HCT116 (cell line): ENCODE measurements around the gene PI4KA. TPM values are rescaled to one million over a fixed set of nuclear protein-coding genes. Genes with fewer than 3 reads are reported as not detected.
"Not testable (repeated sequence)": the region's sequence is repeated elsewhere in the genome, so short reads cannot be mapped to it uniquely, and the experiment has no call there.

Source experiments
- ATAC-seq: fragments of 200-7000 bp; cut with Tn5 transposase; 2 replicates; pipeline ENCODE4 v1.9.1; 2020; ENCODE audit warnings: mild to moderate bottlenecking, moderate library complexity
- BruUV-seq: library from RNA; stranded (reverse); fragments of 400-500 nt; replicated peaks from 2 replicates; lab custom pipeline; 2021; lab: Mats Ljungman, UMichigan
- CTCF ChIA-PET: fragments of 300-600 bp; sonication (Branson Sonifier 250); formaldehyde crosslinking; loops from one replicate; lab custom pipeline; 2021; ENCODE audit warnings: antibody characterized with exemption; lab: Charles Lee
- POLR2A ChIA-PET: fragments of 300-600, 350-600 bp; sonication (Branson Sonifier 250); formaldehyde crosslinking; loops from one replicate; lab custom pipeline; 2021; ENCODE audit warnings: antibody characterized with exemption; lab: Charles Lee
- RAD21 ChIA-PET, 2 experiments: fragments of 300-600 bp; sonication (Branson Sonifier 250); formaldehyde crosslinking; loops; one replicate each; lab custom pipeline; 2023; ENCODE audit warnings: low total read pairs in 2 of 2; ENCODE audit not compliant: uncharacterized antibody in 2 of 2, unreplicated experiment in 2 of 2, low non-redundant PET in 1 of 2; lab: Charles Lee
- DNase-seq: peaks from one replicate; pipeline ENCODE4 v3.0.0-alpha.2; 2010; ENCODE audit warnings: low read depth, low spot score
- H2AFZ ChIP-seq: fragments of 200-600 bp; shearing (Covaris generic), sonication (generic); 2 replicates; pipeline ENCODE4 v1.6.1; 2017; ENCODE audit warnings: low read depth, mixed run types, mixed read lengths, antibody characterized with exemption, low read length; ENCODE audit not compliant: poor library complexity, severe bottlenecking
- H3K27ac ChIP-seq: 2 replicates; pipeline ENCODE4 v1.5.1; 2012; ENCODE audit warnings: low read depth, low read length
- H3K27me3 ChIP-seq: fragments of 200-600 bp; sonication (generic); 2 replicates; pipeline ENCODE4 v1.6.1; 2016; ENCODE audit warnings: mixed run types, low read length, mixed read lengths; ENCODE audit not compliant: insufficient read depth
- H3K36me3 ChIP-seq, 2 experiments: fragments of 200-500 bp in 1 of 2; fragments of 200-600 bp in 1 of 2; sonication (Bioruptor generic) in 1 of 2; sonication (generic) in 1 of 2; 2 replicates each; pipeline versions ENCODE4 v1.5.1 to v1.6.1; 2014 to 2016; ENCODE audit warnings: low read length in 2 of 2, inconsistent platforms in 1 of 2, mixed read lengths in 1 of 2, mixed run types in 1 of 2; ENCODE audit not compliant: insufficient read depth in 2 of 2, control insufficient read depth in 1 of 2
- H3K4me1 ChIP-seq, 2 experiments: fragments of 200-600 bp in 1 of 2; sonication (generic) in 1 of 2; 2 replicates each; pipeline versions ENCODE4 v1.5.1 to v1.6.1; 2012 to 2017; ENCODE audit warnings: low read length in 2 of 2, inconsistent platforms in 1 of 2, mild to moderate bottlenecking in 1 of 2, mixed read lengths in 1 of 2, mixed run types in 1 of 2, moderate library complexity in 1 of 2; ENCODE audit not compliant: insufficient read depth in 2 of 2, control insufficient read depth in 1 of 2
- H3K4me2 ChIP-seq: fragments of 200-600 bp; sonication (generic); 2 replicates; pipeline ENCODE4 v1.6.1; 2017; ENCODE audit warnings: mixed run types, low read length, mixed read lengths
- H3K4me3 ChIP-seq, 2 experiments: fragments of 200-600 bp in 1 of 2; sonication (generic) in 1 of 2; replicated peaks in 1 of 2; 2 replicates each; pipeline ENCODE4 v1.5.1; 2011 to 2016; ENCODE audit warnings: low read length in 2 of 2, control low read depth in 1 of 2, low read depth in 1 of 2, mild to moderate bottlenecking in 1 of 2, mixed read lengths in 1 of 2, mixed run types in 1 of 2
- H3K79me2 ChIP-seq: fragments of 200-600 bp; sonication (generic); 2 replicates; pipeline ENCODE4 v1.6.1; 2017; ENCODE audit warnings: mild to moderate bottlenecking, mixed run types, low read length, moderate library complexity, mixed read lengths; ENCODE audit not compliant: insufficient read depth
- H3K9ac ChIP-seq: fragments of 200-600 bp; sonication (generic); 2 replicates; pipeline ENCODE4 v1.6.1; 2016; ENCODE audit warnings: low read length, mixed read lengths
- H3K9me2 ChIP-seq: fragments of 200-600 bp; sonication (generic), shearing (Covaris generic); 2 replicates; pipeline ENCODE4 v1.6.1; 2017; ENCODE audit warnings: mixed run types, mild to moderate bottlenecking, moderate library complexity; ENCODE audit not compliant: insufficient read depth
- H3K9me3 ChIP-seq, 2 experiments: fragments of 200-500 bp in 1 of 2; fragments of 200-600 bp in 1 of 2; sonication (Bioruptor generic) in 1 of 2; sonication (generic) in 1 of 2; 2 replicates each; pipeline ENCODE4 v1.6.1; 2014 to 2017; ENCODE audit warnings: low read length in 2 of 2, mixed read lengths in 2 of 2, inconsistent platforms in 1 of 2, low read depth in 1 of 2, mild to moderate bottlenecking in 1 of 2, mixed run types in 1 of 2, moderate library complexity in 1 of 2; ENCODE audit not compliant: control insufficient read depth in 1 of 2, insufficient read depth in 1 of 2
- H4K20me1 ChIP-seq: fragments of 200-600 bp; sonication (generic), shearing (Covaris generic); 2 replicates; pipeline ENCODE4 v1.6.1; 2017; ENCODE audit warnings: mixed run types, mild to moderate bottlenecking, moderate library complexity; ENCODE audit not compliant: insufficient read depth
- intact Hi-C: fragments of 100-400 bp; cut with micrococcal nuclease; formaldehyde crosslinking; loops from 2 replicates; pipeline ENCODE4 v1.10.0; 2022
- total RNA-seq: library from RNA; stranded (reverse); gene quantifications from one replicate; pipeline ENCODE4 v1.2.1, GENCODE V29; 2021; ENCODE audit not compliant: unreplicated experiment

PI4KA gene
- total RNA-seq, 1 experiment from 2014 or later, result 59.6 TPM

DNA sequence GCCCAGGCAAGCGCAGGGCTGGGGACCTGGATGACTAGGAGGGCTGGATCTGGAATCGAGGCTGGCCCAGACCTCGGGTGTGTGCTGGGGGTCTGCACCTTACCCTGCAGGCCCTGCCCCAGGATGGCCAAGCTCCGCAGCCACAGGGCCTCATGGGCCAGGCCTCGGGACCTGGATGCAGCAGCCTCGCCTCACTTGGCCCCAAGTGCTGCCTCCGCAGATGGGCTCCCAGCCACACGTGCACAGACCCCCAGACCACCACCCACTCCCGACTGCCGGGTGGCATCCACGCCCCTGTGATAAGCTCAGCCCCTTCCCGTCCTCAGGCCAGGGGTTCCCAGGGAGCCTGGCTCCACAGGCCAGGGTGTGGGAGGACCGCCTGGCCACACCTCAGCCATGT is 188.7 kb downstream of the PI4KA start:
- BruUV-seq, CTCF ChIA-PET, H3K4me2 ChIP-seq, H3K9me3 ChIP-seq, H4K20me1 ChIP-seq, DNase-seq, H3K4me3 ChIP-seq, RAD21 ChIA-PET, H3K27me3 ChIP-seq, ATAC-seq, H3K4me1 ChIP-seq, H3K36me3 ChIP-seq, intact Hi-C loops, H3K79me2 ChIP-seq, H2AFZ ChIP-seq, H3K9me2 ChIP-seq, H3K27ac ChIP-seq, POLR2A ChIA-PET, H3K9ac ChIP-seq: not testable (repeated sequence)

DNA sequence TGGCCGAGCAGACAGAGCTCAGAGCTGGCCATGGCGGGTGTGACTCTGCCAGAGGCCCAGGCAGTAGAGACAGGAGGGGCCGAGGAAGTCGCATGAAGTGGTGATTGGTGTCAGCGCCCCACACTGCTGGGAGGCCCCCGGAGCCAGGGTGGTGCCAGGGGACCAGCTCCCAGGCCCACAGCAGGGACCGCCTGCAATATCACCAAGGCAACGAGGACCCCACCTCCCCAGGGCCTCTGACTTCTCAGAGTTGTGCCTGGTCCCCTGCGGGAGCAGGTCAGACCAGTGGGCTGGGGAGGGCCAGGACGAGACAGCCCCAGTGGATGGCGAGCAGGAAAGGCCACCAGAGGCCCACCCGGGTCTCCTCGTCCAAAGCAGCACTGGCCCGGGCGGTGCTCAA is 189.1 kb downstream of the PI4KA start:
- H3K4me1 ChIP-seq, H3K79me2 ChIP-seq, H3K27me3 ChIP-seq, H3K27ac ChIP-seq, POLR2A ChIA-PET, CTCF ChIA-PET, intact Hi-C loops, H4K20me1 ChIP-seq, H3K9ac ChIP-seq, H3K9me3 ChIP-seq, DNase-seq, BruUV-seq, H3K9me2 ChIP-seq, H2AFZ ChIP-seq, RAD21 ChIA-PET, ATAC-seq, H3K4me3 ChIP-seq, H3K36me3 ChIP-seq, H3K4me2 ChIP-seq: not testable (repeated sequence)

DNA sequence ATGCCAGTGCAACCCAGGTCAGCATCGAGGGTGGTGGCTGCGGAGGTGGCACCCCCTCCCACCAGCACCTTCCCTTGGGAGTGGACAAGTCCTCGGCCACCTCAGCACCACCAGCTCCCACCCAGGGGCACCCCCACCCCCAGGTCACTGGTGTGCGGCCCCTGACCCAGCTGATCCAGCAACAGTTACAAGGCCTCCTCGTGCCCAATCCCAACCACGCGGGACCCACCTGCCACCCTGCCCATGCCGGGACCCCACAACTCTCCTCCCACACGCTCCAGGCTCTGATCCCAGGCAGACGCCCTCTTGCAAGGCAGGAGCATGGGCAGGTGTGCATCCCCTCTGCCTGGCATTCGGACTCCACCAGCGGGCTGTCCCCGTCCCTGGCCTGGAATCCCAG is 189.8 kb downstream of the PI4KA start:
- H3K27me3 ChIP-seq, RAD21 ChIA-PET, H3K79me2 ChIP-seq, ATAC-seq, H3K9ac ChIP-seq, POLR2A ChIA-PET, BruUV-seq, H3K9me3 ChIP-seq, H3K4me3 ChIP-seq, H3K9me2 ChIP-seq, H3K4me1 ChIP-seq, H4K20me1 ChIP-seq, H3K27ac ChIP-seq, CTCF ChIA-PET, DNase-seq, H3K36me3 ChIP-seq, intact Hi-C loops, H3K4me2 ChIP-seq, H2AFZ ChIP-seq: not testable (repeated sequence)

DNA sequence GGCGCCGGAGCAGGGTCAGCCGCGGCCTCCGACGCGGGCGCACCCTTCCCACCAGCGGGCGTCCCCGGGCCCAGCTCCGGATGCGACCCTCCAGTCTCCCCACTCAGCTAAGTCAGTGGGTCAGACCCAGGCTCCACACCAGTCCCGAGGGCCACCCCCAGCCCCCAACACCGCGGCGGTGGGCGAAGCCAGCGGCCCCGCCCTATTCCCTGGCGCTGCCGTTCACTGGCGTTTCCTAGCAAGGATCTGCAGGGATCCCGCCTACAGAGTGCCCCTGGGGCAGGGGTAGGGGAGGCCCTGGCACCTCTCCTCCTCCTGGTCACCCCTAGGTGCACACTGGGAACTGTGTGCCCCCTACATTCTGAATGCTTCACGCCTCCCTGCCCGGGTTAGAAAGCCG is 190.4 kb downstream of the PI4KA start:
- H3K36me3 ChIP-seq, H3K4me2 ChIP-seq, H3K9ac ChIP-seq, H2AFZ ChIP-seq, DNase-seq, H3K4me1 ChIP-seq, H3K9me2 ChIP-seq, H3K4me3 ChIP-seq, BruUV-seq, H3K79me2 ChIP-seq, intact Hi-C loops, POLR2A ChIA-PET, ATAC-seq, H3K27me3 ChIP-seq, RAD21 ChIA-PET, H4K20me1 ChIP-seq, H3K27ac ChIP-seq, H3K9me3 ChIP-seq, CTCF ChIA-PET: not testable (repeated sequence)

DNA sequence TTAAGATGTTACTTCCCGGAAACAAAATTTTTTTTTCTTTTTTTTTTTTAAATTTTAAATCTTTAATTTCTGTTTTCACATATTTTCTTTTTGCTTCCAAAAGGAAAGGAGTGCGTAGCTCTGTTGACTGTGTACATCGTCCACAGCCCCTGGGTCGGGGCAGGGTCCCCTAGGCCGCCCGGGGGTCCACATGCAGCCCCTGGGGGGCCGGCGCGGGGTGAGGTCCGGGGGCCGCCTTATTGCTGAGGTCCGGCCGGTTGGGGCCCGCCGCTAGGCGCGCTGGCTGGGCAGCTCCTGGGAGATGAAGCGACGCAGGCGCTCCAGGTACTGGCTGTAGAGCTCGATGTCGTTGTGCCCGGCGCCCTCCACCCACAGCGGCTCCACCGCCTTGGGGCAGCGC is 191.1 kb downstream of the PI4KA start:
- H3K27ac ChIP-seq, H3K79me2 ChIP-seq, H3K9me2 ChIP-seq, H3K9me3 ChIP-seq, H3K4me3 ChIP-seq, H3K4me2 ChIP-seq, DNase-seq, H3K4me1 ChIP-seq, BruUV-seq, H3K36me3 ChIP-seq, POLR2A ChIA-PET, CTCF ChIA-PET, H2AFZ ChIP-seq, intact Hi-C loops, H4K20me1 ChIP-seq, RAD21 ChIA-PET, H3K9ac ChIP-seq, ATAC-seq, H3K27me3 ChIP-seq: not testable (repeated sequence)
